Measurements from ENCODE around the gene ABLIM2. TPM values are rescaled to one million over a fixed set of nuclear protein-coding genes. Genes with fewer than 3 reads are reported as not detected.

The ABLIM2 gene
- total and polyA plus RNA-seq, 2 experiments from 2014 or later = 1.5 to 4.3 TPM

DNA sequence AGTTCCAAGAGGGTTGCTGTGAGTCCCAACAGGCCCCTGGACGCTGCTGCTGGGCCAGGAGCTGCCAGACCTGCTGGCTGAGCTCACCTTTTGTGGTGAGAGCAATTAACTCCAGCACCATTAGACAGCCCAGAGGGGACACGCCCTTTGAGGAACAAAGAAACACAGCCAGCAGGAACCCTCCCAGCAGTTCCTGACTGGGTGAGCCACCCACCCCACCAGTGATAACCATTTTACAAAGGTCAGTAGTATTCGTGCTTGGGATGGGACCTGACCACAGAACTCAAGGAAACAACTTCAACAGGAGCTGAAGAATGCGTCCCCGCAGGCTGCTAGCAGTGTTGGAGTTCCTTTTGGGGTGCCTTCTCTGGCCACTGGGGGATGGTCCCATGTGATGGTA is 180.1 kb downstream of the ABLIM2 start (continued):
- TF ChIP-seq, protein P1, sequence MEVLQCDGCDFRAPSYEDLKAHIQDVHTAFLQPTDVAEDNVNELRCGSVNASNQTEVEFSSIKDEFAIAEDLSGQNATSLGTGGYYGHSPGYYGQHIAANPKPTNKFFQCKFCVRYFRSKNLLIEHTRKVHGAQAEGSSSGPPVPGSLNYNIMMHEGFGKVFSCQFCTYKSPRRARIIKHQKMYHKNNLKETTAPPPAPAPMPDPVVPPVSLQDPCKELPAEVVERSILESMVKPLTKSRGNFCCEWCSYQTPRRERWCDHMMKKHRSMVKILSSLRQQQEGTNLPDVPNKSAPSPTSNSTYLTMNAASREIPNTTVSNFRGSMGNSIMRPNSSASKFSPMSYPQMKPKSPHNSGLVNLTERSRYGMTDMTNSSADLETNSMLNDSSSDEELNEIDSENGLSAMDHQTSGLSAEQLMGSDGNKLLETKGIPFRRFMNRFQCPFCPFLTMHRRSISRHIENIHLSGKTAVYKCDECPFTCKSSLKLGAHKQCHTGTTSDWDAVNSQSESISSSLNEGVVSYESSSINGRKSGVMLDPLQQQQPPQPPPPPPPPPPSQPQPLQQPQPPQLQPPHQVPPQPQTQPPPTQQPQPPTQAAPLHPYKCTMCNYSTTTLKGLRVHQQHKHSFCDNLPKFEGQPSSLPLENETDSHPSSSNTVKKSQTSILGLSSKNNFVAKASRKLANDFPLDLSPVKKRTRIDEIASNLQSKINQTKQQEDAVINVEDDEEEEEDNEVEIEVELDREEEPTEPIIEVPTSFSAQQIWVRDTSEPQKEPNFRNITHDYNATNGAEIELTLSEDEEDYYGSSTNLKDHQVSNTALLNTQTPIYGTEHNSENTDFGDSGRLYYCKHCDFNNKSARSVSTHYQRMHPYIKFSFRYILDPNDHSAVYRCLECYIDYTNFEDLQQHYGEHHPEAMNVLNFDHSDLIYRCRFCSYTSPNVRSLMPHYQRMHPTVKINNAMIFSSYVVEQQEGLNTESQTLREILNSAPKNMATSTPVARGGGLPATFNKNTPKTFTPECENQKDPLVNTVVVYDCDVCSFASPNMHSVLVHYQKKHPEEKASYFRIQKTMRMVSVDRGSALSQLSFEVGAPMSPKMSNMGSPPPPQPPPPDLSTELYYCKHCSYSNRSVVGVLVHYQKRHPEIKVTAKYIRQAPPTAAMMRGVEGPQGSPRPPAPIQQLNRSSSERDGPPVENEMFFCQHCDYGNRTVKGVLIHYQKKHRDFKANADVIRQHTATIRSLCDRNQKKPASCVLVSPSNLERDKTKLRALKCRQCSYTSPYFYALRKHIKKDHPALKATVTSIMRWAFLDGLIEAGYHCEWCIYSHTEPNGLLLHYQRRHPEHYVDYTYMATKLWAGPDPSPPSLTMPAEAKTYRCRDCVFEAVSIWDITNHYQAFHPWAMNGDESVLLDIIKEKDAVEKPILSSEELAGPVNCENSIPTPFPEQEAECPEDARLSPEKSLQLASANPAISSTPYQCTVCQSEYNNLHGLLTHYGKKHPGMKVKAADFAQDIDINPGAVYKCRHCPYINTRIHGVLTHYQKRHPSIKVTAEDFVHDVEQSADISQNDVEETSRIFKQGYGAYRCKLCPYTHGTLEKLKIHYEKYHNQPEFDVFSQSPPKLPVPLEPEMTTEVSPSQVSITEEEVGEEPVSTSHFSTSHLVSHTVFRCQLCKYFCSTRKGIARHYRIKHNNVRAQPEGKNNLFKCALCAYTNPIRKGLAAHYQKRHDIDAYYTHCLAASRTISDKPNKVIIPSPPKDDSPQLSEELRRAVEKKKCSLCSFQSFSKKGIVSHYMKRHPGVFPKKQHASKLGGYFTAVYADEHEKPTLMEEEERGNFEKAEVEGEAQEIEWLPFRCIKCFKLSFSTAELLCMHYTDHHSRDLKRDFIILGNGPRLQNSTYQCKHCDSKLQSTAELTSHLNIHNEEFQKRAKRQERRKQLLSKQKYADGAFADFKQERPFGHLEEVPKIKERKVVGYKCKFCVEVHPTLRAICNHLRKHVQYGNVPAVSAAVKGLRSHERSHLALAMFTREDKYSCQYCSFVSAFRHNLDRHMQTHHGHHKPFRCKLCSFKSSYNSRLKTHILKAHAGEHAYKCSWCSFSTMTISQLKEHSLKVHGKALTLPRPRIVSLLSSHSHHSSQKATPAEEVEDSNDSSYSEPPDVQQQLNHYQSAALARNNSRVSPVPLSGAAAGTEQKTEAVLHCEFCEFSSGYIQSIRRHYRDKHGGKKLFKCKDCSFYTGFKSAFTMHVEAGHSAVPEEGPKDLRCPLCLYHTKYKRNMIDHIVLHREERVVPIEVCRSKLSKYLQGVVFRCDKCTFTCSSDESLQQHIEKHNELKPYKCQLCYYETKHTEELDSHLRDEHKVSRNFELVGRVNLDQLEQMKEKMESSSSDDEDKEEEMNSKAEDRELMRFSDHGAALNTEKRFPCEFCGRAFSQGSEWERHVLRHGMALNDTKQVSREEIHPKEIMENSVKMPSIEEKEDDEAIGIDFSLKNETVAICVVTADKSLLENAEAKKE (CRISPR knock-in tag; IDR thresholded peaks at IDR 0.05) = no peak
- no peak for TF ChIP-seq STAT1 (IDR thresholded peaks at IDR 0.05; ENCODE audit: unreplicated experiment)
- TF ChIP-seq CTCF (conservative IDR thresholded peaks at IDR 0.05; ENCODE audit: low read depth in 2 of 2) = no peak
- no peak for TF ChIP-seq ZNF331 (CRISPR knock-in tag; IDR thresholded peaks at IDR 0.05; ENCODE audit: low read depth)
- no peak for TF ChIP-seq CREB1 (CRISPR knock-in tag; IDR thresholded peaks at IDR 0.05; ENCODE audit: low read depth)
- TF ChIP-seq JUNB (IDR thresholded peaks at IDR 0.05; ENCODE audit: unreplicated experiment) = no peak

DNA sequence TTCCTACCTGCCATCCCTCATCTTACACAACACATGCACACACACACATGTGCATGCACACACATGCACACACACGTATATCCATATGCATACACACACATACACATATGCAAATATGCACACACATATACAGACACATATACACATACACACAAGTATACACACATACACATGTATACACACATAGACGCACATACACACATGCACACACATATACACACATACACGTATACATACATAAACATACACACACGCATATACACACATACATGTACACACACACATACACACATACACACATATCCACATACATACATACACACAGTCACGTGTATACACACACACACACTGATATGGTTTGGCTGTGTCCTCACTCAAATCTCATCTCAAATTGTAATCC is 182.0 kb downstream of the ABLIM2 start:
- peaks cover 29% of the 10 kb centered on the region for H3K4me1 Mint-ChIP-seq
- no peak overlapping the region for H3K27ac ChIP-seq (ENCODE audit: low read depth)
- no peak overlapping the region for H3K4me3 Mint-ChIP-seq
- H2AFZ ChIP-seq = no peak overlapping the region
- H3K27me3 Mint-ChIP-seq (ENCODE audit: insufficient read depth, low read depth, poor library complexity) = peaks cover 16% of the 10 kb centered on the region
- H3F3A ChIP-seq (replicated peaks; ENCODE audit: low read depth) = peaks cover 4% of the 10 kb centered on the region; the same call in 1 of the 2 replicates
- H3K79me2 ChIP-seq (replicated peaks; ENCODE audit: insufficient read depth) = no peaks in the 10 kb centered on the region
- no peaks in the 10 kb centered on the region for H4K20me1 ChIP-seq (replicated peaks; ENCODE audit: insufficient read depth)
- H3K9me3 Mint-ChIP-seq = peaks cover 7% of the 10 kb centered on the region; the same call in 2 of the 3 replicates
- H3K9me2 ChIP-seq (ENCODE audit: insufficient read depth) = no peaks in the 10 kb centered on the region
- peaks cover 25% of the 10 kb centered on the region for H3K4me1 ChIP-seq (ENCODE audit: insufficient read depth)
- no peaks in the 10 kb centered on the region for H3K36me3 ChIP-seq (ENCODE audit: insufficient read depth)
- DNase-seq (ENCODE audit: low spot score) (no peak), ATAC-seq (no peak)
- H3K4me2 ChIP-seq = no peak overlapping the region
- no peak overlapping the region for H3K27ac Mint-ChIP-seq
- H3K4me3 ChIP-seq = no peak overlapping the region
- peaks cover 5% of the 10 kb centered on the region for H3K36me3 Mint-ChIP-seq (ENCODE audit: low read depth)
- no peaks in the 10 kb centered on the region for H3K27me3 ChIP-seq (ENCODE audit: insufficient read depth)
- TF ChIP-seq EZH2 (IDR thresholded peaks at IDR 0.05; ENCODE audit: low read depth, unreplicated experiment) = no peak
- TF ChIP-seq CTCF (conservative IDR thresholded peaks at IDR 0.05; ENCODE audit: low read depth in 2 of 2) = no peak
- no peak for TF ChIP-seq ZNF114 (CRISPR knock-in tag; IDR thresholded peaks at IDR 0.05)
- TF ChIP-seq JUNB (IDR thresholded peaks at IDR 0.05; ENCODE audit: unreplicated experiment) = no peak
- no peak for TF ChIP-seq POLR2AphosphoS5 (IDR thresholded peaks at IDR 0.05; ENCODE audit: low read depth)
- TF ChIP-seq ZNF331 (CRISPR knock-in tag; IDR thresholded peaks at IDR 0.05; ENCODE audit: low read depth) = no peak
- no peak for TF ChIP-seq ETS1 (IDR thresholded peaks at IDR 0.05)
- TF ChIP-seq STAT1 (IDR thresholded peaks at IDR 0.05; ENCODE audit: unreplicated experiment) = no peak
